HG02642 (cell line): ENCODE results near the gene SCART1.
"Not testable (repeated sequence)": the region's sequence is repeated elsewhere in the genome, so short reads cannot be mapped to it uniquely, and the experiment has no call there.

Experiments
- ATAC-seq: cut with Tn5 transposase; IDR thresholded peaks from one replicate; pipeline ENCODE4 v1.9.1; 2021; ENCODE audit warnings: mild to moderate bottlenecking; ENCODE audit not compliant: unreplicated experiment, poor library complexity

SCART1 gene

DNA sequence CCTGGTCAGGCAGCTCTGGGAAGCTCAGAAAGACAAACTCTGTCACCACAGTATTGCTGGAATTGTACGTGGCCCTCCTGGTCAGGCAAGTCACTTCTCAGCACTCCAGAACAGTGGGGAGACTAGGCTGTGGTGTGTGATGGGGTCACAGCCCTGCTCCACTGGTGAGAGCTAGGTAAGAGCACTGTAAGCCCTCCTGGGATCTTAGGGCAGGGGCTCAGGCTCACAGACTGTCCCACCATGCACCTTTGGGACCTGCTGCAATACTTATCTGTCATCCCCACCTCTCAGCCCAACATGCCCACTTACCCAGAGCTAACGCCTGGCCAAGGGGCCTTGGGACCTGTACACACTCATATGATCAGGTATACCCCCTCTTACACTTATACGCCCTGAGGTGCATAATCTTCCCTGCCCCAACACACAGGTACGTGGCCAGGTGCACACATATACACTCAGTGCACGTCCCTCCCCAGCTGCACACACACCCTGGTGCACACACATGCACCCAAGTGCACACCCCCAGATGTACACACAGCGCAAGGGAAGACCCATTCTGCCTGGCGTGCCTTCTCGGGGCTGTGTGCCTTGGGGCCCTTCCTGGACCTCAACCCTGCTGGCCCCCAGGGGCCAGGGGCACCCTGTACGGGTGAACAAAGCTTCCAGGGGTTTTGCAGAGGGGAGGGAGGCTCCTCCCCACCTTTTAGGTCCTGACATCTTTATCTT is 21.7 kb upstream of the SCART1 start:
- not testable (repeated sequence) for ATAC-seq

DNA sequence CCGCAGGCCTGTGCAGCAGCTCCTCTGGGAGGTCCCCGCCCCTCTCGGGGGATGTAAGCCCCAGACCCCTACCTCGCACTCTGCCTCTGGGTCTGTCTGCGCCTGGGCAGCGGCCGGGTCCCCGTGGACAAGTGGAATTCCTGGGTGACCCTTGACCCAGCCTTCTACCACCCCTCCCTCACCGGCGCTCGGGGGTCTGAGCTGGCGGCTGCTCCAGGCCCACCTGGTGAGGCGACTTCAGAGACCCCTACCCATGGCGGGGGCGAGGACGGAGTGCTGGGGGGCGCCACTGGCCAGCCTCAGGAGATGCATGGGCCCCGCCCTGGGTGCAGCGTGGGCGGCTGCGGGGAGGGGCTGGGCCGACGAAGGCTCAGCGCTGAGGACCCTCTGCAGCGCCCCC is 21.0 kb upstream of the SCART1 start:
- ATAC-seq: not testable (repeated sequence)

DNA sequence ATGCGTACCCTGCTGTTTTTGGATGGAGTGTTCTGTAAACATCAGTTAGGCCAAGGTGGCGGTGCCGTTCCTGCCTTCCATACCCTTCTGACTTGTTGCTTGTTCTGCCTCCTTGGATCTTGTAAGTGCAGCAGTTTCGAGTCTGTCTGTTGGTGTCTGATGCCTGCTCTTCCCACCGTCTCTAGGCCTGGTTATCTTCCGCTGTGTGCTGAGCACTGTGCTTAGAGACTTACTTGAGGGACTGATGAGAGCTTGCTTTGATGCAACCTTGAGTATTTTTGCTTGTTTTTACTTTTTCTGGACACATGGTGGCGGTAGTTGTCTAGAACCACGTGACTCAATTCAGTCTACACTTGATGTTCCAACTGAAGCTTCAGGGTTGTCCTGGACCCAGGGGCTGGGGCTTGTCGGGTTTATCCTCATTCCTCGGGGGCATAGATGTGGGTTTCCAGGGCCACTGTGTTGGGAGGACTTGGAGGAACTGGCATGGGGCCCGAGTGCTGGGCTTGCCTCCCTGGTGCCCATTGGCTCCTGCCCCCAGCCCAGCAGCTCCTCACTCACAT is 15.0 kb upstream of the SCART1 start:
- ATAC-seq: no peak

GRCh38 chr10:133439517-133440461 is 14.0 kb upstream of the SCART1 start:
- ATAC-seq: no peak

DNA sequence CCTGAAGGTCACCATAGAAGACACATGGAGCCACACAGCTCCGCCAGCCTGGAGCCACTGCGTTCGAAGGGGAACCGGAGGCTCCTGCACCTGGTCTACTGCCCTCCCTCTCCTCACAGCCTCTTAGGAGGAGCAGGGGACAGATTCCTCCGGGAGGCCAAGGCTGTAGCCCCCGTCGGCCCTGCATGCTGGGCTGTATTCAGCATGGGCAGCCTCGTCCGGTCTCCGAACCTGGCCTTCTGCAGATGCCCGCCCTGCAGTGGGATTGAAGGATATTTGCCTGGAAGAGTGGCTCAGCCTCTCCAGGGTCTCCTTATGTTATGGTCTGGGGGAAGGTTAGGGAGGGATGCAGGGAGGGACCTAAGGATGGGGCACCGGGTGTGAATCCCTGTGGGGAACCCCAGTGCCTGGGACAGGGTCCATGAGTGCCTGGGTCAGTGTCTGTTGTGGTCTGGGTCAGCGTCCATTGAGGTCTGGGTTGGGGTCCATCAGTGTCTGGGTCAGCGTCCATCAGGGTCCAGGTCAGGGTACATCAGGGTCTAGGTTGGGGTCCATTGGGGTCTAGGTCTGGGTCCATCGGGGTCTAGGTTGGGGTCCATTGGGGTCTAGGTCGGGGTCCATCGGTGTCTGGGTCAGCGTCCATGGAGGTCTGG is 13.0 kb upstream of the SCART1 start:
- no peak for ATAC-seq

DNA sequence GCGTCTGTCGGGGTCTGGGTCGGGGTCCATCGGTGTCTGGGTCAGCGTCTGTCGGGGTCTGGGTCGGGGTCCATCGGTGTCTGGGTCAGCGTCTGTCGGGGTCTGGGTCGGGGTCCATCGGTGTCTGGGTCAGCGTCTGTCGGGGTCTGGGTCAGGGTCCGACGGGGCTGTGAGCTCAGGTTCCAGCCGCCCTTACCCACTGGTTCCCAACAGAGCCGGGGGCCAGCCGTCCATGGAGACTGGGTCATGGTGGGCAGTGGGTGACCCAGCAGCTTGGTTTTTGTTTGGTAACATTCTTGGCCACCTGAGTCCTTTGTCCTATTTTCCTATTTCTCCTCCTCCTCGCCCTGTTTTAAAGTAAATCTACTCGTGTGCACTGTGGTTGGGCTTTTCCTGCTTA is 12.4 kb upstream of the SCART1 start:
- not testable (repeated sequence) for ATAC-seq

DNA sequence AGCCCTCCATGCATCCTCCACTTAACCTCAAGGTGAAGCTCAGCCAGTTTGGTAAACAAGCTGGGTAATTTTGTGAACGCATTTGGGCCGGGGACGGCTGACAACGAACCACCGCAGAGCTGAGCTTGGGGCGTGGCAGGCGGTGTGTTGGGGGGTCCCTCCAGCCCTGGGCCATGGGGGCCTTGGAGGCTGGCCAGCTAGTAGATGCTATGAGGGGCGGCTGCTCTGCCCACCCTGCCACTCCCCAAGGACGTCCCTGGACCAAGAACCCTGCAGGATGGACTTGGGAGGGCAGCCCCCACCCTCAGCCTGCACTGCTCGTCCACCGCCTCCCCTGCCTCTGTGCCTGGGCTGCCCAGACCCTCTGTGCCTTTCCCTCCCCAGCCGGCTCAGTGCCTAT is 12.0 kb upstream of the SCART1 start:
- no peak for ATAC-seq

- ATAC-seq: no peak
These were observed 11.4 kb upstream of the SCART1 start for GRCh38 chr10:133442191-133442966.

DNA sequence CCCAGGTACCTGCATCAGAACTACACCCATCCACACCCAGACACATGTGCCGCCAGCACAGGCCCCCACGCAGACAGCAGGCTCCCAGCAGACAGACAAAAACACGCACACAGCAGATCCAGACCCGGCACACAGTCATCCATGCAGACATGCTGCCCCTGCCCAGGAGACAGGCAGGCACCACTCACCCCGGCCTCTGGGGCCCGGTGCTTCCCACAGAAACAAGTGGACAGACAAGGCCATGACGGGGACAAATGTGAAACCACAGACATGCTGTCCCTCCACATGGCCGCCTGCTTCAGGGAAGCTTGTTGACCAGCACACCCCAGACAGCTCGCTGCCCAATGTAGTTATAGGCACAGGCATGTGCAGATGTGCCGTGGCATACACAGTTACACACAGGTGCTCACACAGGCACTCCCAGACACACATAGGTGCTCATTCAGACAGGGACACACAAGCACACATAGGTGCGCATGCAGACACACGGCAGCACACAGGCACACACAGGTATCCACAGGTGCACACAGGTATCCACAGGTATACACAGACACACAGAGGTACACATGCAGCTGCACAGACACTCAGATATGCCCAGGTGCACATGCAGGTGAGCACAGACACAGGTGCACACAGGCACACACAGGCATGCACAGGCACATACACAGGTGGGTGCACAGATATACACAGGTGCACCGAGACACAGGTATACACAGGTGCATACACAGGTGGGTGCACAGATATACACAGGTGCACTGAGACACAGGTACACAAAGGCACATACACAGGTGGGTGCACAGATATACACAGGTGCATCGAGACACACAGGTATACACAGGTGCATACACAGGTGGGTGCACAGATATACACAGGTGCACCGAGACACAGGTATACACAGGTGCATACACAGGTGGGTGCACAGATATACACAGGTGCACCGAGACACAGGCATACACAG is 10.5 kb upstream of the SCART1 start:
- ATAC-seq: no peak

DNA sequence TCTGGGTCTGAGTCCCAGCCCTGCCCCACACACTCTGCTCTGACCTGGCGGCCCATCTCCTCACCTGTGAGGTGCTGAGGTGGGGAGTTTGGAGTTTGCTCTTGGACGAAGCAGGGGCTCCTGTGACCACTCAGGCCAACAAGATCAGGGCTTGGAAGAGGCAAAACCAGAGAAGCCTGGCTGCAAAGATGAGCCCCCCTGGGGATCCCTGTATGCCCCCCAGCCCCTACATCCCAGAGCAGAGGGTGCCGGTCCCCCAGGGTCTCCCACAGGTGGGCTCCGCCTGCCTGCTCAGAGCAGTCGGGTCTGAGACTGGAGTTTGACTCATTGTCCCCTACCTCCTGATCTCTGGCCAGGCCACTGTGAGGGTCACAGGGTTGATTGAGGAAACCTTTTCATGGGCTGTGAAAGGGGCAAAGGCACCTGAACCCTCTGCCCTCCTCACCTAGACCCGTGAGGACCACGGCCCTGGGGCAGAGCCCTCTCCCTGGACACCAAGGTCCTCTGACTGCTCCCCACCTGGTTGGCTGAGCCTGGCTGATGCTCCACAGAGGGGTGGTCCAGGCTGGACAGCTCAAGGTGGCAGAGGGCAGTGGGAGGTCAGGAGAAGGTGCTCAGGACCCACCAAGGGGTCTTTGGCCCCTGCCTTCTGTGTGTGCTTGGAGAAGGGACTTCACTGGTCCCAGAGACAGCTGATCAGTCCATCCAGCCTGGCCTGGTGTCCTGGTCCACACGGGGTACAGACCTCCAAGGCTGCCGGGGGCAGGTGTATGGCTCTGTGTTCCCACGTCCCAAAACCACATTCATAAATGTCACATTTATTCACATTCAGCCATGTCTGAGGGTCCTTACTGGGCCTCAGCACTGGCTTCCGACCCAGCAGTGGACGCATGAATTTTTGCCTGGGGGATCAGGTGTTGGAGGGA is 9.1 kb upstream of the SCART1 start:
- ATAC-seq: no peak

- ATAC-seq: no peak
These were observed 8.4 kb upstream of the SCART1 start for GRCh38 chr10:133445268-133445732.

GRCh38 chr10:133445751-133446708 is 7.7 kb upstream of the SCART1 start:
- ATAC-seq: no peak

DNA sequence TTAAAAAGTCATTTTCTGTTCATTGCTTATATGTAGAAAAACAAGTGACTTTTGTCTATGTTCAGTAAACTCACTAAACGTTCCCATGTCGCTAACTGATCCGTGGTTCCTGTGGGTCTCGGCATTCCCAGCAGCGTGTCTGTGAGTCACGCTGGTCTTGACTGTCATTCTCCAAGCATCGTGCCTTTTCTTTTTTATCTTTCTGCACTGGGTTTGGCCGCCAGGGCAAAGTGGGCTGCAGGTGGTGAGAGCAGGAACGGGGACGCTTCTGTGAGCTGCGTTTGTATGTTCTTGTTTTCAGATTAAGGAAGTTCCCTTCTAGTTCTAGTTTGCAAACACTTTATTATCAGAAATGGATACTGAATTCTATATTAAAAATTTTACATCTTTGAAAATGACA is 6.8 kb upstream of the SCART1 start:
- no peak for ATAC-seq

GRCh38 chr10:133448120-133448519 is 5.6 kb upstream of the SCART1 start:
- no peak for ATAC-seq

- no peak for ATAC-seq
These were observed 2.4 kb upstream of the SCART1 start for GRCh38 chr10:133451346-133451745.

DNA sequence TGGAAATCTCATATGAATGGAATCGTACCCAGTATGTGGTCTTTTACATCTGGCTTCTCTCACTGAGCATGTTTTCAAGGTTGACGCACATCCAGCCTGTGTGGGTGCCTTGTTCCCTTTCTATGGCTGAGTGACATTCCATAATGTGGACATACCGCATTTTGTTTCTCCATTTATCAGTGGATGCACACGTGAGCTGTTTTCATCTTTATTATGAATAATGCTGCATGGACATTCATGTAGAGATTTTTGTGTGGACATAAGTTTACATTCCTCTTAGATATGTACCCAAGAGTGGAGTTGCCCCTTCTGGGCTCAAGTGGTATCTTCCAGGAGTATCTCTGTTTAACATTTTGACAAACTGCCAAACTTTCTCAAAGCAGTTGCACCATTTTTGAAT is 1.3 kb upstream of the SCART1 start:
- ATAC-seq: no peak
